Kidney (tissue), 14 donors: Measurements from ENCODE around the gene BIN1. TPM values are rescaled to one million over a fixed set of nuclear protein-coding genes. Genes with fewer than 3 reads are reported as not detected.

Experiments
- DNase-seq, 5 donors: peaks; one replicate each; pipeline ENCODE4 v3.0.0-alpha.2; 2013 to 2020
- FAIRE-seq: peaks from 2 replicates; lab custom pipeline; 2012; peaks lifted over from hg19 to GRCh38; lab: Jason Lieb, UNC
- H3K27ac ChIP-seq, 2 donors: one replicate each; pipeline ENCODE4 v1.7.0; 2013; ENCODE audit warnings: low read depth in 2 of 2, low read length in 2 of 2, inconsistent platforms in 1 of 2
- H3K27me3 ChIP-seq: one replicate; pipeline ENCODE4 v1.7.1; 2013; ENCODE audit warnings: low read length, inconsistent platforms; ENCODE audit not compliant: control insufficient read depth, insufficient read depth
- H3K36me3 ChIP-seq, 3 donors: one replicate each; pipeline versions ENCODE4 v1.7.0 to v1.7.1; 2013; ENCODE audit warnings: low read length in 3 of 3, control low read depth in 1 of 3, inconsistent platforms in 1 of 3; ENCODE audit not compliant: insufficient read depth in 3 of 3, control insufficient read depth in 2 of 3
- H3K4me1 ChIP-seq, 3 donors: one replicate each; pipeline versions ENCODE4 v1.7.0 to v1.7.1; 2013; ENCODE audit warnings: low read length in 3 of 3, inconsistent platforms in 1 of 3, low read depth in 1 of 3; ENCODE audit not compliant: control insufficient read depth in 2 of 3, insufficient read depth in 2 of 3
- H3K4me3 ChIP-seq, 3 donors: one replicate each; pipeline versions ENCODE4 v1.7.0 to v1.8.1; 2013; ENCODE audit warnings: low read length in 3 of 3, control low read depth in 1 of 3, inconsistent platforms in 1 of 3
- H3K9ac ChIP-seq, 3 donors: one replicate each; pipeline versions ENCODE4 v1.7.0 to v1.7.1; 2013; ENCODE audit warnings: low read length in 3 of 3, control low read depth in 1 of 3, inconsistent platforms in 1 of 3
- H3K9me3 ChIP-seq, 3 donors: one replicate each; pipeline versions ENCODE4 v1.7.0 to v1.7.1; 2013; ENCODE audit warnings: low read length in 3 of 3, control low read depth in 1 of 3, inconsistent platforms in 1 of 3; ENCODE audit not compliant: control insufficient read depth in 2 of 3, insufficient read depth in 1 of 3
- CTCF ChIP-seq: IDR thresholded peaks from 3 replicates; pipeline ENCODE4 v1.5.1; 2012; ENCODE audit warnings: mild to moderate bottlenecking, moderate library complexity, borderline replicate concordance; ENCODE audit not compliant: insufficient read depth; ENCODE audit errors: extremely low read depth
- intact Hi-C: fragments of 100-400 bp; cut with DNase I; formaldehyde crosslinking; loops from one replicate; pipeline ENCODE4 v1.11.1; 2022
- polyA plus RNA-seq: library from polyadenylated mRNA; stranded (reverse); fragments of 350-450 nt; fragmentation: Illumina TruSeq; extraction: RNeasy Lipid Tissue Mini Kit (QIAGEN cat#74804); gene quantifications from one replicate; pipeline ENCODE4 v1.2.3, GENCODE V29; 2014; ENCODE audit warnings: low read depth, low replicate concordance; ENCODE audit not compliant: insufficient read depth
- total RNA-seq: library from RNA; stranded (reverse); fragmentation: NEBNext Ultra II Directional; extraction: Animal tissue kit (Norgen Biotek cat#: 25700); gene quantifications from one replicate; pipeline ENCODE4 v1.2.1, GENCODE V29; 2021
- donor health status: control.
- donor health status: control.
- donor health status: control.
- donor health status: control.
- donor health status: control.
- donor health status: DM: yes; HTN: yes; CAD: no.
- donor health status: Normal renal cell carcinoma (clear cell type).

Gene BIN1
- total and polyA plus RNA-seq, 2 donors from 2014 or later, result 121 to 167 TPM

GRCh38 chr2:127103243-127104165, 3.5 kb downstream of the BIN1 start:
- peak overlapping the region in 1 of 3 donors; percentile 70 for H3K4me3 ChIP-seq
- peaks cover 0 to 33% (median 29%) of the 10 kb centered on the region in 3 donors for H3K4me1 ChIP-seq
- TF ChIP-seq CTCF, result no peak
- H3K9ac ChIP-seq, result no peak overlapping the region
- no peak for FAIRE-seq
- H3K27me3 ChIP-seq, result no peaks in the 10 kb centered on the region
- peak in 2 of 5 donors; percentile 52 to 65 for DNase-seq
- no peaks in the 10 kb centered on the region for H3K36me3 ChIP-seq
- H3K27ac ChIP-seq, result peak overlapping the region in 1 of 2 donors; percentile 14
- no peaks in the 10 kb centered on the region for H3K9me3 ChIP-seq
- intact Hi-C loops, result no loop called here

- TF ChIP-seq CTCF, result no peak
- Histone ChIP-seq H3K9me3 (no peaks in the 10 kb centered on the region), H3K9ac (no peak overlapping the region), H3K27me3 (no peaks in the 10 kb centered on the region), H3K4me1 (peaks cover 0 to 36% (median 33%) of the 10 kb centered on the region in 3 donors), H3K4me3 (no peak overlapping the region), H3K27ac (peak overlapping the region in 1 of 2 donors; percentile 14), H3K36me3 (no peaks in the 10 kb centered on the region)
- no peak for FAIRE-seq
- intact Hi-C loops, result no loop called here
- peak in 2 of 5 donors; percentile 34 to 54 for DNase-seq
These were observed 4.3 kb downstream of the BIN1 start for GRCh38 chr2:127102521-127103242.

- DNase-seq (peak in 2 of 5 donors; percentile 28 to 53), FAIRE-seq (no peak)
- H3K4me3 ChIP-seq, result no peak overlapping the region
- no peak overlapping the region for H3K27ac ChIP-seq
- no peaks in the 10 kb centered on the region for H3K27me3 ChIP-seq
- intact Hi-C loops, result no loop called here
- no peaks in the 10 kb centered on the region for H3K36me3 ChIP-seq
- peaks cover 0 to 40% (median 37%) of the 10 kb centered on the region in 3 donors for H3K4me1 ChIP-seq
- no peak for TF ChIP-seq CTCF
- H3K9me3 ChIP-seq, result no peaks in the 10 kb centered on the region
- H3K9ac ChIP-seq, result no peak overlapping the region
These were observed 5.0 kb downstream of the BIN1 start for GRCh38 chr2:127101756-127102477.
